Glutamatergic neuron (in vitro differentiated cells): ENCODE results near the gene BCAN. TPM values are rescaled to one million over a fixed set of nuclear protein-coding genes. Genes with fewer than 3 reads are reported as not detected.

ENCODE experiments used
- DNase-seq: peaks from one replicate; pipeline ENCODE4 v3.0.0; 2022
- H3K27ac Mint-ChIP-seq: one replicate; pipeline ENCODE4 v1.8.0; 2020; ENCODE audit warnings: mild to moderate bottlenecking, mixed read lengths, inconsistent platforms; ENCODE audit not compliant: unreplicated experiment
- H3K27me3 Mint-ChIP-seq: one replicate; pipeline ENCODE4 v1.8.0; 2020; ENCODE audit warnings: mild to moderate bottlenecking, moderate library complexity, mixed read lengths, inconsistent platforms; ENCODE audit not compliant: unreplicated experiment
- H3K36me3 Mint-ChIP-seq: one replicate; pipeline ENCODE4 v1.8.0; 2020; ENCODE audit warnings: mild to moderate bottlenecking, mixed read lengths, inconsistent platforms; ENCODE audit not compliant: unreplicated experiment
- H3K4me1 Mint-ChIP-seq: one replicate; pipeline ENCODE4 v1.8.0; 2020; ENCODE audit warnings: mild to moderate bottlenecking, low read depth, mixed read lengths, inconsistent platforms; ENCODE audit not compliant: unreplicated experiment
- H3K4me3 Mint-ChIP-seq: one replicate; pipeline ENCODE4 v1.8.0; 2020; ENCODE audit warnings: mild to moderate bottlenecking, mixed read lengths, inconsistent platforms; ENCODE audit not compliant: unreplicated experiment
- H3K9me3 Mint-ChIP-seq: one replicate; pipeline ENCODE4 v1.8.0; 2020; ENCODE audit warnings: mild to moderate bottlenecking, moderate library complexity, mixed read lengths, inconsistent platforms; ENCODE audit not compliant: unreplicated experiment
- CTCF ChIP-seq: fragments of 200-600 bp; sonication (generic); IDR thresholded peaks from one replicate; pipeline ENCODE4 v1.5.0; 2021; ENCODE audit not compliant: partially characterized antibody, unreplicated experiment
- total RNA-seq: library from RNA; stranded (reverse); fragmentation: NEBNext Ultra II Directional; extraction: Animal tissue kit (Norgen Biotek cat#: 25700); gene quantifications from one replicate; pipeline ENCODE4 v1.2.1, GENCODE V29; 2021; ENCODE audit not compliant: unreplicated experiment

The BCAN gene
- total RNA-seq, 1 donor from 2014 or later, result 10.3 TPM

- Mint-ChIP-seq H3K4me3 (peak overlapping the region; percentile 58), H3K27me3 (peaks cover 28% of the 10 kb centered on the region), H3K4me1 (peaks cover 52% of the 10 kb centered on the region), H3K27ac (peak overlapping the region; percentile 83), H3K36me3 (no peaks in the 10 kb centered on the region), H3K9me3 (peaks cover 6% of the 10 kb centered on the region)
- DNase-seq, result no peak
- no peak for TF ChIP-seq CTCF
Measured at GRCh38 chr1:156663178-156663577, 21.3 kb downstream of the BCAN start.

GRCh38 chr1:156664046-156664766 lies 22.3 kb downstream of the BCAN start:
- H3K4me3 Mint-ChIP-seq, result peak overlapping the region; percentile 58
- H3K9me3 Mint-ChIP-seq, result peaks cover 6% of the 10 kb centered on the region

GRCh38 chr1:156664767-156665411 lies 23.0 kb downstream of the BCAN start:
- Mint-ChIP-seq H3K4me3 (peak overlapping the region; percentile 65), H3K4me1 (peaks cover 54% of the 10 kb centered on the region)

More at GRCh38 chr1:156664046-156664766, 22.3 kb downstream of the BCAN start:
- no peak for TF ChIP-seq CTCF
- H3K36me3 Mint-ChIP-seq, result no peaks in the 10 kb centered on the region
- H3K27ac Mint-ChIP-seq, result peak overlapping the region; percentile 83
- DNase-seq, result peak; percentile 66
- peaks cover 33% of the 10 kb centered on the region for H3K27me3 Mint-ChIP-seq
- peaks cover 57% of the 10 kb centered on the region for H3K4me1 Mint-ChIP-seq

GRCh38 chr1:156665539-156665938 lies 23.6 kb downstream of the BCAN start:
- Mint-ChIP-seq H3K4me1 (peaks cover 50% of the 10 kb centered on the region), H3K27ac (peak overlapping the region; percentile 76), H3K36me3 (no peaks in the 10 kb centered on the region), H3K27me3 (peaks cover 25% of the 10 kb centered on the region), H3K9me3 (peaks cover 6% of the 10 kb centered on the region), H3K4me3 (peak overlapping the region; percentile 65)
- DNase-seq, result no peak
- TF ChIP-seq CTCF, result no peak

More at GRCh38 chr1:156664767-156665411, 23.0 kb downstream of the BCAN start:
- peaks cover 27% of the 10 kb centered on the region for H3K27me3 Mint-ChIP-seq
- TF ChIP-seq CTCF, result no peak
- no peak for DNase-seq
- H3K27ac Mint-ChIP-seq, result peak overlapping the region; percentile 83
- H3K36me3 Mint-ChIP-seq, result no peaks in the 10 kb centered on the region
- peaks cover 6% of the 10 kb centered on the region for H3K9me3 Mint-ChIP-seq
